Measurements from ENCODE around the gene ARHGEF16.

DNA sequence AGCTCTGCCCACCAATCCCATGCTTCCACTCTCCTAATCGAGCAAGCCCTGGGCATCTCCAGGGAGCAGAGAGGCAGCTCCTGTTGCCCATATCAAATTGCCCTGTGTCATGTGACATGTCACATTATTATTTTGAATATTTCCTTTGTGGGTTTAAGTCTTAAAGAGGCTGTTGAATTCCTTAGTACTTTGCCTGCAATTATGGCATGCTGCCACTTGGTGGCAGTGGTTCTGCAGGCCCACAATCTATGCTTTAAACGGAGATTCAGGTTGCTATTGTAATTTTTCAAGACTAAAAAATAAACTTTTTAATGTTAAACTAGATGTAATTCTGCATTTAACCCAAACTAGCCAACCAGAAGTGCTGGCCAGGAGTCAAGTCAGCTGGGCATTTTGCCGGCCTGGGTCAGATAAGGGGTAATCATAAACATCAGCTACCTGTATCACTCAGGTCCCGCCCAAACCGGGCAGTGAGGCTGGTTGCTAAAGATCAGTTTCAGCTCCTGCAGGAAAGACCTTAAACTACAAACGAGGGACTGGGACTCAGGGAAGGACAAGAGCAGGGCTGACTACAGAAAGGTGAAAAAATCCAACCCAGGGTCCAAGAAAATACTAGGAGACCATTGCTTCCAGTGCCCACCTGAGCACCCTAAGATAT is 37.3 kb upstream of the ARHGEF16 start:
- TF ChIP-seq EP300 (IDR thresholded peaks at IDR 0.05) (no peak), POLR2A (IDR thresholded peaks at IDR 0.05) (no peak)
